G401 (cell line): ENCODE results near the gene CAMTA2. TPM values are rescaled to one million over a fixed set of nuclear protein-coding genes. Genes with fewer than 3 reads are reported as not detected.
A peak's percentile ranks its signal among the peaks of the same experiment; 100 is the strongest.

Experiments used
- DNase-seq: peaks from one replicate; pipeline ENCODE4 v3.0.0-alpha.2; 2015; ENCODE audit warnings: low spot score
- in situ Hi-C: cut with HindIII; loops from 2 replicates; pipeline ENCODE4 v1.10.0; 2016; ENCODE audit warnings: low sequenced_read_pairs, mixed read lengths
- total RNA-seq: library from RNA; depleted of rRNA; stranded (reverse); fragments of >200 nt; shearing (Covaris generic); gene quantifications from 2 replicates; pipeline ENCODE4 v1.2.3, GENCODE V29; 2014

CAMTA2 gene
- total RNA-seq, 1 experiment from 2014 or later = 6.9 TPM

- in situ Hi-C loops = no loop called here
- DNase-seq = no peak
These were observed 14.8 kb upstream of the CAMTA2 start for GRCh38 chr17:5002121-5002788.

- in situ Hi-C loops = no loop called here
- DNase-seq = no peak
These were observed 12.8 kb upstream of the CAMTA2 start for GRCh38 chr17:5000237-5000639.

- in situ Hi-C loops = no loop called here
- no peak for DNase-seq
These were observed 12.1 kb upstream of the CAMTA2 start for GRCh38 chr17:4999430-5000093.

- DNase-seq = no peak
- in situ Hi-C loops = no loop called here
These were observed 11.4 kb upstream of the CAMTA2 start for GRCh38 chr17:4998732-4999429.

GRCh38 chr17:4998027-4998731 is 10.7 kb upstream of the CAMTA2 start:
- DNase-seq = no peak
- in situ Hi-C loops = no loop called here

- in situ Hi-C loops = no loop called here
- peak; percentile 95 for DNase-seq
These were observed 10.0 kb upstream of the CAMTA2 start, which contains the start of the genes INCA1 and KIF1C for GRCh38 chr17:4997302-4998026. Gene INCA1 (minus strand): TSS chr17:4997522. CDS start chr17:4994437, 3,085 bp downstream. Gene KIF1C (plus strand): TSS chr17:4997950. CDS start chr17:5000247, 2,297 bp downstream.

GRCh38 chr17:4994081-4994595 is 6.7 kb upstream of the CAMTA2 start:
- no peak for DNase-seq
- in situ Hi-C loops = no loop called here

GRCh38 chr17:4987767-4988567 is 492 bp upstream of the CAMTA2 start:
- in situ Hi-C loops = no loop called here
- DNase-seq = no peak

- DNase-seq = peak; percentile 60
- in situ Hi-C loops = no loop called here
These were observed 1.1 kb downstream of the CAMTA2 start for GRCh38 chr17:4986403-4986802.

GRCh38 chr17:4982305-4982704 is 5.2 kb downstream of the CAMTA2 start:
- in situ Hi-C loops = no loop called here
- DNase-seq = no peak

GRCh38 chr17:4980644-4981216 is 6.7 kb downstream of the CAMTA2 start:
- in situ Hi-C loops = no loop called here
- peak; percentile 56 for DNase-seq

GRCh38 chr17:4978726-4979125 is 8.7 kb downstream of the CAMTA2 start:
- no peak for DNase-seq
- in situ Hi-C loops = no loop called here

- no peak for DNase-seq
- in situ Hi-C loops = no loop called here
These were observed 13.3 kb downstream of the CAMTA2 start for GRCh38 chr17:4974115-4974670.

- in situ Hi-C loops = no loop called here
- no peak for DNase-seq
These were observed 14.0 kb downstream of the CAMTA2 start for GRCh38 chr17:4973256-4974114.

GRCh38 chr17:4972752-4973151 is 14.7 kb downstream of the CAMTA2 start:
- DNase-seq = no peak
- in situ Hi-C loops = no loop called here

GRCh38 chr17:4972322-4972721 is 15.2 kb downstream of the CAMTA2 start:
- DNase-seq = no peak
- in situ Hi-C loops = no loop called here

GRCh38 chr17:4971826-4972225 is 15.6 kb downstream of the CAMTA2 start:
- in situ Hi-C loops = no loop called here
- no peak for DNase-seq
